ENCODE measurements around the gene XPR1. TPM values are rescaled to one million over a fixed set of nuclear protein-coding genes. Genes with fewer than 3 reads are reported as not detected.
"Not testable (repeated sequence)": the region's sequence is repeated elsewhere in the genome, so short reads cannot be mapped to it uniquely, and the experiment has no call there.

Gene XPR1
- total RNA-seq, 2 donors from 2014 or later = 32.6 to 60.2 TPM

DNA sequence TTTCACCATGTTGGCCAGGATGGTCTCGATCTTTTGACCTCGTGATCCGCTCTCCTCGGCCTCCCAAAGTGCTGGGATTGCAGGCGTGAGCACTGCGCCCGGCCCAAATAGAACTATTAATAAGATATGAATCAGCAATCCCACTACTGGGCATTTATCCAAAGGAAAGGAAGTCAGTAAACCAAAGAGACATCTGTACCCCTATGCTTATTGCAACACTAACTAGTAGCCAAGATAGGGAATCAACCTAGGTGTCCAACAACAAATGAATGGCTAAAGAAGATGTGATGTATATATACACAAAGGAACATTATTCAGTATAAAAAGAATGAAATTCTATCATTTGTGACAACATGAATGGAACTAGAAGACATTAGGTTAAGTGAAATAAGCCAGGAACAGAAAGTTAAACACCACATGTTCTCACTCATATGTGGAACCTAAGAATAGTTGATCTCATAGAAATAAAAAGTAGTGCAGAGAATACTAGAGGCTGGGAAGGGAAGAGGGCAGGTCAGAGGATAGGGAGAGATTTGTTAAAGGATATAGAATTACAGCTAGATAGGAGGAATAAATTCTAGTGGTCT, 48.8 kb downstream of the XPR1 start:
- intact Hi-C loops (cut with DNase I, micrococcal nuclease) = no loop called here
- ATAC-seq = no peak
- no peak for DNase-seq

DNA sequence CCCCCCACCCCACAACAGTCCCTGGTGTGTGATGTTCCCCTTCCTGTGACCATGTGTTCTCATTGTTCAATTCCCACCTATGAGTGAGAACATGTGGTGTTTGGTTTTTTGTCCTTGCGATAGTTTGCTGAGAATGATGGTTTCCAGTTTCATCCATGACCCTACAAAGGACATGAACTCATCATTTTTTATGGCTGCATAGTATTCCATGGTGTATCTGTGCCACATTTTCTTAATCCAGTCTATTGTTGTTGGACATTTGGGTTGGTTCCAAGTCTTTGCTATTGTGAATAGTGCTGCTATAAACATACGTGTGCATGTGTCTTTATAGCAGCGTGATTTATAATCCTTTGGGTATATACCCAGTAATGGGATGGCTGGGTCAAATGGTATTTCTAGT, 51.3 kb downstream of the XPR1 start:
- intact Hi-C loops (cut with DNase I, micrococcal nuclease); ATAC-seq: not testable (repeated sequence)

DNA sequence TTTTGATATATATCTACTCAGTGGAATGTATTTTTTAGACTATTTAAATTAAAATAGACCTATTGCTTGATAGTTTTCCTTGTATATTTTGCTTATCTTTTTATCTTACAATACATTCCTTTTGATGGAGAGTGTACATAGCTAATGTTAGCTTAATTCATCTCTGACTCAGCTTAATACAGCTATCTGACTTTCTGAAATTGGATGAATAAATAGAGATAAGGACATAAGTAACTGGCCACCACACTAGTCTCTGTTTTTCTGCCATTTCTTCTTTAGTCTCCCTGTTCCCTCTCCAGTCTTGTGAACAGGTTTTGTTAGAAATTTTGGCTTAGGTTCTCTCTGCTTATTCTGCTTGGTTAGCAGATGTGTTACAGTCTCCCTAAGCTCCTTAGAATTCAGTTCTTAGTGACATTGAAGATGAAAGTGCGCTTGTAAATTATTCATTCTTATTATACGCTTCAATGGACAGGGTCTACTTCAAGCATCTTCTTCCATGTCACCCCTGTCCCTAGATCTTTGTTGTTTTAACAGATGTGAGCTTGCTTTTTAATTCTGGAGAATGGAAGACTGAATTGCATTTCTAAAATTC, 59.6 kb downstream of the XPR1 start:
- no peak for ATAC-seq

More for the DNA sequence above, 51.3 kb downstream of the XPR1 start:
- DNase-seq = not testable (repeated sequence)

DNA sequence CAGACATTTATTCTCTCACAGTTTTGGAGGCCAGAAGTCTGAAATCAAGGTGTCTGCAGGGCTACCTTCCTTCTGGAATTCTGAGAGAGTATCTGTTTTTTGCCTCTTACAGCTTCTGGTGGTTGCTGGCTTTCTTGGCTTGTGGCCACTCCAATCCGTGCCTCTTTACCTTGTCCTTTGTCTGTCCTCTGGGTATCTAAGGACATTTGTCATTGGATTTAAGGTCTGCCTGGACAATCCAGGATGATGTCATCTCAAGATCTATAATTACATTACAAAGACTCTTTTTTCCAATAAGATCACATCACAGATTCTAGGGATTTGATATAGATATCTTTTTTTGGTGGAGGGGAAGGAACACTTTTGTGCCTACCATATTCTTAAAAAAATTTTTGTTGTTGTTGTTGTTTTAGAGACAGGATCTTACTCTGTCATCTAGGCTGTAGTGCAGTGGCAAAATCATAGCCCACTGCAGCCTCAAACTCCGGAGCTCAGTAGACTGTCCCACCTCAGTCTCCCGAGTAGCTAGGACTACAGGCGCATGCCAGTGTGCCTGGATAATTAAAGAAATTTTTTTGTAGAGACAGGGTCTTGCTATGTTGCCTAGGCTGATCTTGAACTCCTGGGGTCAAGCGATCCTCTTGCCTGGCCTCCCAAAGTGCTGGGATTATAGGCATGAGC, 61.9 kb downstream of the XPR1 start:
- ATAC-seq (no peak), DNase-seq (no peak)
- intact Hi-C loops (cut with DNase I, micrococcal nuclease) = no loop called here

More for the DNA sequence above, 59.6 kb downstream of the XPR1 start:
- no peak for DNase-seq
- intact Hi-C loops (cut with DNase I, micrococcal nuclease) = no loop called here

DNA sequence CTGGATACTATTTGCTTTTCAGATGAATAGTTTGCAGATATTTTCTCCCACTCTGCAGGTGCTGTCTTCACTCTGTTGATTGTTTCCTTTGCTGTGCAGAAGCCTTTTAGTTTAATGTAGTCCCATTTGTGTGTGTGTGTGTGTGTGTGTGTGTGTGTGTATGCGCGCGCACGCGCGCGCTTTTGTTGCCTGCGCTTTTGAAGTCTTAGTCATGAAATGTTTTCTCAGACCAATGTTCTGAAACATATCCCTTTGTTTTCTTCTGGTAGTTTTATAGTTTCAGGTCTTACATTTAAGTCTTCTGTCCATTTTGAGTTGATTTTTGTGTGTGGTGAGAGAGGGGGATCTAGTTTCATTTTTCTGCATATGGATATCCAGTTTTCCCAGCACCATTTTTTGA, 63.5 kb downstream of the XPR1 start:
- no peak for DNase-seq
- intact Hi-C loops (cut with DNase I, micrococcal nuclease) = no loop called here
- no peak for ATAC-seq

DNA sequence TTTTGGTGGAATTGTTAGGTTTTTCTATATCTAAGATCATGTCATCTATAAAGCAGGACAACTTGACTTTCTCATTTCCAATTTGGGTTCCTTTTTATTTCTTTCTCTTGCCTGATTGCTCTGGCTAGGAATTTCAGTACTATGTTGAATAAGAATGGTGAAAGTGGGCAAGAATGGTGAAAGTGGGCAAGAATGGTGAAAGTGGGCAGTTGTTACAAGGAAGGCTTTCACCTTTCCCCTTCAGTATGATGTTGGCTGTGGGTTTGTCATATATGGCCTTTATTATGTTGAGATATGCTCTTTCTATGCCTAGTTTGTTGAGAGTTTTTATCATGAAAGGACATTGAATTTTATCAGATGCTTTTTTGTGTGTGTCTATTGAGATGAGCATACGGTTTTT, 64.5 kb downstream of the XPR1 start:
- DNase-seq (no peak), ATAC-seq (no peak)
- intact Hi-C loops (cut with DNase I, micrococcal nuclease) = no loop called here

DNA sequence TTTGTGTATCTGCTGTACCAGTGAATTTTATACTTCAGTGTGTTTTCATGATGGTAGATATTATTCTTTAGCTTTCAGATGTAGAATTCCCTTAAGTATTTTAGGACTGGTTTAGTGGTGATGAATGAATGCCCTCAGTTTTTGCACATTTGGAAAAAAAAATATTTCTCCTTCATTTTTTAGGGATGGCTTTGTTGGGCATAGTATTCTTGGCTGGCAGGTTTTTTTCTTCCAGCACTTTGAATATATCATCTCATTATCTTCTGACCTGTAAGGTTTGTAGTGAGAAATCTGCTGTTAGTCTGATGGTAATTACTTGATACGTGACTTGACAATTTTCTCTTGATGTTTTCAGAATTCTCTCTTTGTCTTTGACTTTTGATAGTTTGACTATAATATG, 66.8 kb downstream of the XPR1 start:
- DNase-seq (no peak), ATAC-seq (no peak)
- intact Hi-C loops (cut with DNase I, micrococcal nuclease) = no loop called here

DNA sequence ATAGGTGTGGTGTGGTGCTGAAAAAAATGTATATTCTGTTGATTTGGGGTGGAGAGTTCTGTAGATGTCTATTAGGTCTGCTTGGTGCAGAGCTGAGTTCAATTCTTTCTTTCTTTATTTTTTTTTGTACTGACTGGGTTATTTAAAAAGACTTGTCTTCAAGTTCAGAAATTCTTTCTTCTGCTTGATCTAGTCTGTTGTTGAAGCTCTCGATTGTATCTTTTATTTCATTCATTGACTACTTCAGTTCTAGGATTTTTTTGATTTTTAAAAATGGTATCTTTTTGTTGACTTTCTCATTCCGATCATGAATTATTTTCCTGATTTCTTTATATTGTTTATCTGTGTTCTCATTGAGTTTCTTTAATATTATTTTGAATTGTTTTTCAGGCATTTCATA, 70.6 kb downstream of the XPR1 start:
- intact Hi-C loops (cut with DNase I, micrococcal nuclease); DNase-seq; ATAC-seq: not testable (repeated sequence)

DNA sequence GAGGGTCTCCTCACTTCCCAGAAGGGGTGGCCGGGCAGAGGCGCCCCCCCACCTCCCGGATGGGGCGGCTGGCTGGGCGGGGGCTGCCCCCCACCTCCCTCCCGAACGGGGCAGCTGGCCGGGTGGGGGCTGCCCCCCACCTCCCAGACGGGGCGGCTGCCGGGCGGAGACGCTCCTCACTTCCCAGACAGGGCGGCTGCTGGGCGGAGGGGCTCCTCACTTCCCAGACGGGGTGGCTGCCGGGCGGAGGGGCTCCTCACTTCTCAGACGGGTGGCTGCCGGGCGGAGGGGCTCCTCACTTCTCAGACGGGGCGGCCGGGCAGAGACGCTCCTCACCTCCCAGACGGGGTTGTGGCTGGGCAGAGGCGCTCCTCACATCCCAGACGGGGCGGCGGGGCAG, 78.9 kb downstream of the XPR1 start:
- intact Hi-C loops (cut with DNase I, micrococcal nuclease); ATAC-seq; DNase-seq: not testable (repeated sequence)

DNA sequence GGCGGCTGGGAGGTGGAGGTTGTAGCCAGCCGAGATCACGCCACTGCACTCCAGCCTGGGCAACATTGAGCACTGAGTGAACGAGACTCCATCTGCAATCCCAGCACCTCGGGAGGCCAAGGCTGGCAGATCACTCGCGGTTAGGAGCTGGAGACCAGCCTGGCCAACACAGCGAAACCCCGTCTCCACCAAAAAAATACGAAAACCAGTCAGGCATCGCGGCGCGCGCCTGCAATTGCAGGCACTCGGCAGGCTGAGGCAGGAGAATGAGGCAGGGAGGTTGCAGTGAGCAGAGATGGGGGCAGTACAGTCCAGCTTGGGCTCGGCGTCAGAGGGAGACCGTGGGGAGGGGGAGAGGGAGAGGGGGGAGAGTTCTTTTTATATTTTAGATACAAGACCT, 79.4 kb downstream of the XPR1 start:
- DNase-seq; intact Hi-C loops (cut with DNase I, micrococcal nuclease); ATAC-seq: not testable (repeated sequence)

DNA sequence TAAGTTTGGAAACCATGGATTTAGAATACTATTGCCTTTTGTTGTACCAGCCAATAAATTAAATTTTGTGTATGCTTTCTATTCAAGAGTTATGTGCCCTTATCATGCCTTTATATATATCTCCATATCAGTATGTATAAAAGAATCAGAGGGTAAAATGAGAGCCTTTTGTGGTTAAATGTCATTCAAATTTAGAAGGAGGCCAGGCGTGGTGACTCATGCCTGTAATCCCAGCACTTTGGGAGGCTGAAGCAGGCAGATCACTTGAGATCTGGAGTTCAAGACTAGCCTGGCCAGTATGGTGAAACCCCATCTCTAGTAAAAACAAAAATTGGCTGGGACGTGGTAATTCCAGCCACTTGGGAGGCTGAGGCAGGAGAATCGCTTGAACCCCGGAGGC, 88.9 kb downstream of the XPR1 start:
- DNase-seq (no peak), ATAC-seq (no peak)
- intact Hi-C loops (cut with DNase I, micrococcal nuclease) = no loop called here

DNA sequence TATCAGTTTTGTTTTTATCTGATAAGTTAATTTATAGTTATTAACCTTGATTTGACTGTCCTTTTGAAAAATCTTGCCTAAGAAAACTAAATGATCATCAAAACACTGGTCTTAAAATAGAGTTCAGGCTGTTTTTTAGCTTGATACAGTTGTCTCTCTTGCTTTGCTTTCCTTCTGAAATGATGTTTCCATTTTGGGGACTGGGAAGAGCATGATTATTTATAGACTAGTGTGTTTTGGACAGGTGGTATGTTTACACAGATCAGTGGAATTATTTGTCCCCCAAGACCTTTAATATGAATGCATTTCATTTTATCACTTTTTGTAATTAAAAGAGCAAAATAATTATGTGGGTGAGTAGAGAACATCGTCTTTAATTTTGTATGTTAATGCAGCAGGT, 90.8 kb downstream of the XPR1 start:
- DNase-seq (no peak), ATAC-seq (no peak)
- intact Hi-C loops (cut with DNase I, micrococcal nuclease) = no loop called here

DNA sequence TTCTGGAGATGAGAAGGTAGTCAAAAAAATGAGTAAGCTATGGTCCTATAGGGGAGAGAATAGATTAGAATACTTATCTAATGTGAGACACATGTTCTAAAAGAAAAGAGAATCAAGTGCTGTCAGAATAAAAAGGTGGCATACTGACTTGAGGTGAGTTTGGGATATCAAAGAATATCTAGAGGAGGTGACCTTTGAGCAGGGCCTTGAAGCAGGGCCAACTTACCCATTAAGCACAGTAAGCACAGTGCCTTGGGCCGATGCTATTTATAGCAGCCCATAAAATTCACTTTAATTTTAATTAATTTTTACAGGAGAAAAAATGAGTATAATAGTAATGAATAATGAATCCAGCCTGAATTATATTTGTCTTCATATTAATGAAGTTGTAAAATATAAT, 92.2 kb downstream of the XPR1 start:
- DNase-seq = no peak
- no peak for ATAC-seq
- intact Hi-C loops (cut with DNase I, micrococcal nuclease) = no loop called here

DNA sequence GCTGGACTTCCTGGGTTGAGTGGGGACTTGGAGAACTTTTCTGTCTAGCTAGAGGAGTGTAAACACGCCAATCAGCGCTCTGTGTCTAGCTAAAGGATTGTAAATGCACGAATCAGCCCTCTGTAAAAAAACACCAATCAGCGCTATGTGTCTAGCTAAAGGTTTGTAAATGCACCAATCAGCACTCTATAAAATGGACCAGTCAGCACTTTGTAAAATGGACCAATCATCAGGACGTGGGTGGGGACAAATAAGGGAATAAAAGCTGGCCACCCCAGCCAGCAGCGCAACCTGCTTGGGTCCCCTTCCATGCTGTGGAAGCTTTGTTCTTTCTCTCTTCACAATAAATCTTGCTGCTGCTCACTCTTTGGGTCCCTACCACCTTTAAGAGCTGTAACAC, 94.2 kb downstream of the XPR1 start:
- ATAC-seq; intact Hi-C loops (cut with DNase I, micrococcal nuclease); DNase-seq: not testable (repeated sequence)

DNA sequence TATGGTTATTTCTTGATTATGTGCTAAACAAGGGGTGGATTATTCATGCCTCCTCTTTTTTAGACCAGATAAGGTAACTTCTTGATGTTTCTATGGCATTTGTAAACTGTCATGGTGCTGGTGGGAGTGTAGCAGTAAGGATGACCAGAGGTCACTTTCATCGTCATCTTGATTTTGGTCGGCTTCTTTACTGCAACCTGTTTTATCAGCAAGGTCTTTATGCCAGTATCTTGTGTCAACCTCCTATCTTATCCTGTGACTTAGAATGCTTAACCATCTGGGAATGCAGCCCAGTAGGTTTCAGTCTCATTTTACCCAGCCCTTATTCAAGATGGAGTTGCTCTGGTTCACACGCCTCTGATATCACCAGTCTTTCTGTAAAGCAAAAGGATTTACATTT, 95.9 kb downstream of the XPR1 start:
- DNase-seq; ATAC-seq; intact Hi-C loops (cut with DNase I, micrococcal nuclease): not testable (repeated sequence)

DNA sequence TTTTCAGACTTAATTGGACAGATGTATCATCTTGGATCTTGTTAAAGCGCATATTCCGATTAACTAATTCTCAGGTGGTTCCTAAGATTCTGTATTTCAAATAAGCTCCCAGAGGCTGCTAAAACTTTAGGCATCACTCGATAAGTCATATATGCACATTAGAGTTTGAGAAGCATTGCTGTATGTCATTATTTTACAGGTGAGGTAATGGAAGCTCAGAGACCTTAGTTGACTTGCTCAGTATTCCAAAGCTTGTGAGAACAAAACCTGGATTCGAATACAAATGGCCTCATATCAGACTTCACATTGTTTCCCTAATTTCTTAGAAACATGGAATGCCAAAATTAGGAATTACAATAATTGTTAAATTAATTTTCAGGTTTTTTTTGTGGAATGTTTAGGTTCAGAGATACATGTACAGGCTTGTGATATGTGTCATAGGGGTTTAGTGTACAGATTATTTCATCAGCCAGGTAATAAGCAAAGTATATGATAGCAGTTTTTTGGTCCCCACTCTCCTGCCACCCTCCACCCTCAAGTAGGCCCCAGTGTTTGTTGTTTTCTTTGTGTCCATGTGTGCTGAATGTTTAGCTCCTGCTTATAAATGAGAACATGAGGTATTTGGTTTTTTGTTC, 96.8 kb downstream of the XPR1 start:
- DNase-seq (no peak), ATAC-seq (no peak)
- intact Hi-C loops (cut with DNase I, micrococcal nuclease) = no loop called here

DNA sequence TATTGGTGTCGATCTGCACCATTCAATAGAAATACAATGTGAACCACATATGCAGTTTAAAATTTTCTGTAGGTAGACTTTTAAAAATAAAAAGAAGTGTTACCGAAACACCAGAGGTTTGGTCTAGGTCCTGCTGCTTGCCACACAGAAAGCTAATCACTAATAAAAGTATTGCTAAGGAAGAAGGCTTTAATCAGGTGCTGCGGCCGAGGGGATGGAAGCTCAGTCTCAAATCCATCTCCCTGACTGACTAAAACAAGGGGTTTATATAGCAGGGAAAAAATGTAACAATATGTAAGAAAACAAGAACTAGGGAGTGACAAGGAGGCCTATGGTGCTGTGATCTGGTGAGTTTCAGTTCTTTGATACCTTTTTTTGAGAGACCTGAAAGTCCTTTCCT, 99.3 kb downstream of the XPR1 start:
- intact Hi-C loops (cut with DNase I, micrococcal nuclease) = no loop called here
- DNase-seq (no peak), ATAC-seq (no peak)

DNA sequence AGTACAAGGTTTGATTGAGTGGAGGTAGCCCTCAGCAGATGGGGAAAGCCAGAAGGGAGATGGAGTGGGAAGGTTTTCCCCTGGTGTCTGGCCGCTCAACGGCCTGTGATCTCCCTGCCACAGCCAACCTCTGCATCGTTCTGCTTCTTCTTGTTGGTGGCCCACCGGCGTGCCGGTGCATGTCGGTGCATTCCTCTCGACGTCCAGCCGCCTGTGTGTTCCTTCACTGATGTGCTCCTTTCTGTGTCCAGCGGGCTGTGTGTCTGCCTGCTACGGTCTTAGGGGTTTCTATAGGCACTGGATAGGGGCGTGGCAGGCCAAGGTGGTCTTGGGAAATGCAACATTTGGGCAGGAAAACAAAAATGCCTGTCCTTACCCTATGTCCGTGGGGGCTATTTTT, 101.0 kb downstream of the XPR1 start:
- intact Hi-C loops (cut with DNase I, micrococcal nuclease) = no loop called here
- ATAC-seq (no peak), DNase-seq (no peak)

DNA sequence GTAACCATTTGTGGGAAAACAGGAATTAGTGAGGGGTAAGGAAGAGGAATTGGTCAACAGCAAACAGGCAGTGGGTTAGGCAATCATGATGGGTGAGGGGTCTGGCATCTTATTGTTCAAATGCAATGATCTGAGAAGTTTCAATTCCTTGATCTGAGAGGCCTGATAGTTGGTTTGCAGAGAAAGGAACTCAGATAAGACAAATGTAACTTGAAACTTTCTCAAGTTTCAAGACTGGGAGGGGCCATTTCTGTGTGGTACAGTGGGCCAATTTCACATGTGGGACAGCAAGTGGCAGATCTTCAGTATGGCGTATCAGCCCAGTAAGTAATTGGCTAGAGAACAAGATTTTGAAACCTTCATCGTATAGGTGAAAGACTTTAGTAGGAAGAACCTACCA, 102.5 kb downstream of the XPR1 start:
- ATAC-seq (no peak), DNase-seq (no peak)
- intact Hi-C loops (cut with DNase I, micrococcal nuclease) = no loop called here

DNA sequence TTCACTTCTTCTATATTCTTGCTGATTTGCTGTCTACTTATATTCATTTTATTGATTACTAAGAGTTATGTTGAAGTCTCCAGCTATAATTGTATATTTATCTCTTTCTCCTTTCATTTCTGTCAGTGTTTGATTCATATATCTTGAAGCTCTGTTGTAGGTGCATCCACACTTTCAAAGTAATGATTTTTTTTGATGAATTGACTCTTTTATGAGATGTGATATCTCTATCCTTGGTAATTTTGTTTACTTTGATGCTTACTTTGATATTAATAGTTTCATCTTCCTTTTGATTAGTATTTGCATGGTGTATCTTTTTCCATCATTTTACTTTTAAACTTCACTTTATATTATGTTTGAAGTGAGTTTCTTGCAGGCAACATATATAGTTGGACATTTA, 110.8 kb downstream of the XPR1 start:
- ATAC-seq (no peak), DNase-seq (no peak)
- intact Hi-C loops (cut with DNase I, micrococcal nuclease) = no loop called here

Data from left colon (tissue), 2 donors.